HG02678 (cell line): ENCODE results near the gene TBX5.
"Not testable (repeated sequence)": the region's sequence is repeated elsewhere in the genome, so short reads cannot be mapped to it uniquely, and the experiment has no call there.

ENCODE experiments used
- ATAC-seq: cut with Tn5 transposase; IDR thresholded peaks from one replicate; pipeline ENCODE4 v1.9.1; 2021; ENCODE audit warnings: mild to moderate bottlenecking, moderate library complexity; ENCODE audit not compliant: unreplicated experiment

Gene TBX5

DNA sequence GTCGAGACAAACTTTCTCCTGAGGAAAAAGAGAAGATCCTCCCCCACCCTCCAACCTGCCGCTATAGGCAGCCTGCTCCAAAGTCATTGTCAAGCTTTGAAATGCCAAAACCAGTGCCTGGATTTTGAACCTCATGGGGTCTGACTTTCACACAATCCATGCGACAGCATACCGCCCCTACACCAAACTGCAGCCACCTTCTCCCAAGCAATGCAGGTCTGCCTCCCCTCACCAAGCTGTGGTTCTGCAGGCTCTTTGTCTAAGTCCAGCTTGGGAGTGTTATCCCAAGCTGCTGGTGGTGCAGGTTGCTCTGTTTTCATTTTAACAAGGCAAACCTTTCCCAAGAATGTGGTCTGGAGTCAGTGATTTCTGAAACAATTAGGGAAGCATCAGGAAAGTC lies 12.4 kb downstream of the TBX5 start:
- no peak for ATAC-seq

DNA sequence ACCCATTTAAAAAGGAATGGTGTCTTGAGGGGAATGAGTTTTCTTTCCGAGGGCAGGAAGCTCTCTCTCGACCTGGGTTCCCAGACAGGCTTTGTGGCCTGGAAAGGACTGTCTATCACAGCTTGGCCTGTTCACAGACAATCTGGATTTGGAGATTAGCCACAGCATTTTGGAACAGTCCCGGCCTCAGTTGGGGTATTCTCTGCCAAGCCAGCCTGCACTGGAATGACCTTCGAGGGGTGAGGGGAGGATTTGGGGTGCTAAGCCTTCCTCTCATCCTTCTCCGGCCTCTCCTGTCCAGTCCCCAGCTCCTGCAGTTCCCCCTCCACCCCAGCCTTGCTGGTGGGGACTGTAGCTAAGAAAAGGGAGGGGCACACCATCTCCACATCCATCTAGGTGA lies 13.0 kb downstream of the TBX5 start:
- ATAC-seq = no peak

DNA sequence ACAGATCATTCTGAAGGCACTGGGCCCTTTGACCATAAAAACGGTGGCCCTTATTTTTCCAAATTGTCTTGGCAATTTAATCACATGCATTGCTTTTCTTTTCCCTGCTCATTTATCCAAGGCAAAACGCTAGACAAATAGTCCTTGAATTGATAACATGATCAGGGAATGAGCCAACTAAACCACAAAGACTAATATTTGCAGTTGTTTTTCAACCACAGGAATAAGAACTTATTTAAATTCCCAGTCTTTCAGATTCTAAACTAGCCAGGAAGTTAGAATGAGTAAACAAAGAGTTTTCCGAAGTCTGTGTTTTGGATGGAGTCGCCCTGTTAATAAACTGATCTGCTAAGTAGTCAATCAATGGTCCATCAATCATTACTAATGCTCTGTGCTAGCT lies 14.9 kb downstream of the TBX5 start:
- ATAC-seq = no peak

DNA sequence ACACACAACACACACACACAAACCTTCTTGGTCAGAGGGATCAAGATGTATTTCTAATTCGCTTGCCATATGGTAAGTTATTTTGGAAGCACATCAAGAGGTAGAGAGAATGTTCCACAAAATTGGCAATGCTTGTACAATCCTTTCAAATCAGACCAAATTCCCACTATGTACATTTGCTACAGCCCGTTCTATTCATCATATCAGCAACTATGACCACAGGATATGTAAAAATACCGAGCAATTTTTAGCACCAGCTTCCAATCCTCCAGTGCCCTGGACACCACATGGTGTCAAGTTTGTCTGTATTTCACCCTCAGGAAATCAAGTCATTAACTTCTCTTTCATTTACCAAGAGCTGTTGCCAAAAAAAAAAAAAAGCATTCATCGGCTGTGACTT lies 21.2 kb downstream of the TBX5 start:
- ATAC-seq = no peak

- ATAC-seq = no peak
Measured at GRCh38 chr12:114381177-114381576, 24.8 kb downstream of the TBX5 start.

DNA sequence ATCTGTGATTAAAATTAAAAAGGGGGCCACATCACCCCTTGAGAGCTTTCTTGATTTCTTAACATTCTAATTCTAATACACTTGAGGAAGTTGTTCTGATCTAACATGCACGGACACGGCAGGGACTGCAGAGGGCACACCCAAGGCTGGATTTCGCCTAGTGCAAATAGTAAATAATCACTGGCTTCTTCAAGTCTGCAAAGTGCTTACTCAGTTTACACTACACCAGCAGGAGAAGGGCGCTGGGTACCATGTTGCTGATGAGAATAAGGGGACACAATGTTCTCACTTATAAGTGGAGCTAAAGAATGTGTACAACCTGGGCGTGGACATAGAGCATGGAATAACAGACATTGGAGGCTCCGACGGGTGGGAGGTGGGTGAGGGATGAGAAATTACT lies 34.2 kb downstream of the TBX5 start:
- ATAC-seq = no peak

GRCh38 chr12:114371250-114371649 lies 34.7 kb downstream of the TBX5 start:
- ATAC-seq = no peak

- ATAC-seq = no peak
Measured at GRCh38 chr12:114368685-114369452, 37.1 kb downstream of the TBX5 start.

DNA sequence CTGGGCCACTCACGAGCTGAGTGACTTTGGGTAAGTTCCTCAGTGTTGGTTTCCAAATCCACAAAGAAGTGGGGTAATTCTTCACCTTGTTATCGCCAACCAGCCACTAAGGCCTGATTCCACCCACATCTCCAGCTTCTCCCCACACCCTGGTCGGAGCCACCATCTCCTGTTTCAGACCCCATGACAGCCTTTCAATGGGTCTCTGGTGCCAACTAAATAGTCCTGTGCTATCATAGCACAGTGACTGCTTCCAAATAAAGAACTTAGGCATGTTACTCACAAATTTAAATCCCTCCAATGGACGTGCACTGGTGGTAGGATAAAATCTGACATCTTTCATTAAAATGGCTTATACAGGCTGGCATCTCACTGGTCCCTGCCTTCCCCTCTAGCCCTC lies 44.0 kb downstream of the TBX5 start:
- ATAC-seq = no peak

DNA sequence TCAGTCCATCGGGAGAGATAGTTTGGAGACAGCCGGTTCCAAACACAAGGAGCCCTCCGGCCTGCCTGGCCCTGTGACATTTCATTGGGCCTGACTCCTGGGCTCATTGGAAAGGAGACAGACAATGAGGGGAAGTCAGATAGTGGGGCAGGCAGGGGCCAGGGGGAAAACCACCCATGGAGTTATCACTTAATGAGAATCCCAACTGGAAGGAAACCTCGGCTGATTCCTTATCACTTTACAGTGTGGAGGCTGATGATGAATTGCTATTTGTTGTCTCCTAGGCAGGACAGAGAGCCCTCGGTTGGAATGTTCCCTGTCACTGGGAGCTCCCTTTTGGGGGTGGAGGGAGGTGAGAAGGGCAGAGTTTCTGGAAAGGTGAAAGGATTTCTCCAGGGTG lies 44.4 kb downstream of the TBX5 start:
- no peak for ATAC-seq

- no peak for ATAC-seq
Measured at GRCh38 chr12:114360485-114360884, 45.5 kb downstream of the TBX5 start.

DNA sequence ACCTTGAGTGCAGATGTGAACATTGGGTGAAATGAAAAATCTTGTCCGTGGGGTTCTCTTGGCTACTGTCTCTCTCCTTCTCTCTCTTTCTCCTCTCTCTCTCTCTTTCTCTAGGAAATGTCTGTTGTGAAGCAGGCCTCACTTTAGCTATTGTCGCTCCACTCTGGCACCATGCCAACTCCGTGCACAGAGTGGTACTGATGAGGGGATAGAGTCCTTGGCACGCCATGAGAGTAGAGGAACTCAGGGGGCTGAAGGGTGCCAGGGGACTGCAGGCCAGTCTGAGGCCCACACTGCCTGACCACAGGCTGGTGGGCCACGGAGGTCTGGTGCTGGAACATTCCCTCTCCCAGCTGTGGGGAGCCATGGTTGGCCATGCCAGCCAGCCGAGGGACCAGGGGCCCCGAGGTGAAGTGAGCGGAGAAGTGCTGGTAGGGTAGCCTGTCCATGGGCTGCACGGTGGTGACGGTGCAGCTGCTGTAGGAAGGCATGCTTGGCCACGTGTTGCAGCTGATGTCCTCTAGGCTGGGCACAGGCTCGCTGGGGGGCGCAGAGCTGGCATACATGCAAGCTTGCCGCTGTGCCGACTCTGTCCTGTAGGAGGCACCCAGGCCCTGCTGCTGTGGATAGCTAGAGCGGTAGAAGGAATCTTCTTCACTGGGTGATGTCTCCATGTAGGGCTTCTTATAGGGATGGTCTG lies 50.4 kb downstream of the TBX5 start:
- no peak for ATAC-seq

GRCh38 chr12:114349239-114349638 lies 56.7 kb downstream of the TBX5 start:
- ATAC-seq = not testable (repeated sequence)

DNA sequence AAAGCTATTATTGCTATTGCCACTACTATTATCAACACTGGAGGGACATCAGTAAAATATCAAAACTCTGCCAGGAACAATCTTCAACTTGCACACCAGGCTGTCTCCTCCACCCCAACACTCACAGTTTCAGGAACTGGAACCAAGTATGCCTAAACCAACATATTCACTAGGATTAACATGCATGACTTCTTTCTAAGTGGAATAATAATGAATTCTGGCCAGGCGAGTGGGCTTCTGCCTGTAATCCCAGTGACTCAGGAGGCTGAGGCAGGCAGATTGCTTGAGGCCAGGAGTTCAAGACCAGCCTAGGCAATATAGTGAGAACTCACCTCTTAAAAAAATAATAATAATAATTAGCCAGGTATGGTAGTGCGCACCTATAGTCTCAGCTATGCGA lies 58.1 kb downstream of the TBX5 start:
- ATAC-seq = no peak

DNA sequence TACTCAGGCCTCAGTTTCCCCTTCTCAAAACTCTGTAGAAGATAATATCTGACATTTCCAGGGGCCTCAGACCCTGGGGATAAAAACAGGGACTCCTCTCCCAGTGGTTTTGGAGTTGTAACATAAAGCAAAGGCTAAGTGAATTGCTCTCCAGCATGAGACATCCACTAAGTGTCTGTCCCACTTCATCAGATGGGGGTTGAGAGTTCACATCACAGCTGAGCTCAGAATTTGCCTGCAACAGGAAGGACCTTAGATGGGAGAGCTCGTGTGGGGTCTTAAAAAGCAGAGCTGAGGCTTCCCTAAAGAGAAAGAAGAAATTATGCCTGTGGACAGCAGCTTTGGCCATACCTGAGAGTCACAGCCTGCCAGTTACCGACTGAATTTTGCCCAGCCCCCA lies 61.1 kb downstream of the TBX5 start:
- no peak for ATAC-seq

- no peak for ATAC-seq
Measured at GRCh38 chr12:114344303-114344663, 61.7 kb downstream of the TBX5 start.

- no peak for ATAC-seq
Measured at GRCh38 chr12:114343585-114344302, 62.2 kb downstream of the TBX5 start.

GRCh38 chr12:114342656-114343055 lies 63.3 kb downstream of the TBX5 start:
- no peak for ATAC-seq

DNA sequence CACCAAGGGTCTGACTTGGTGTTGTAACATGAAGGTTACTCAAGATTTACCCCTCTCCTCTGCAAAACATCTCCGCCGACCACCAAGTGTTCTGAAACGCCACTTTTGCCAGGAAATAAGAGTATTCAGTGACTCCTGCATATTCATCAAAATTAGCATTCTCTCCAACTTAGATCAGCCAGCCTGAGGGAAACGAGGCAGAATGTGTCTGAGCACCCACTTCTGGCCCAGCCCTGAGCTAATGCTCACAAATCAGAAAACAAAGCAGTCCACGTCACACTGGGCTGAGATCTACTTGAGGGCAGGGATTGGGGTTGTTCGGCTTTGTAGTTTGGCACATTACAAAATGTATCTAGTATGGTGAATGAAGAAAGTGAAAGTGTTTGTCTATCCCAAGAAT lies 64.3 kb downstream of the TBX5 start:
- no peak for ATAC-seq

- no peak for ATAC-seq
Measured at GRCh38 chr12:114340231-114340630, 65.7 kb downstream of the TBX5 start.

- ATAC-seq = no peak
Measured at GRCh38 chr12:114339626-114340025, 66.3 kb downstream of the TBX5 start.

GRCh38 chr12:114335607-114336006 lies 70.3 kb downstream of the TBX5 start:
- no peak for ATAC-seq
